HEK293 (cell line): Measurements from ENCODE around the gene ABCB10.

Source experiments
- GFI1B ChIP-seq: fragments of 450-650 bp; formaldehyde crosslinking; IDR thresholded peaks from 2 replicates; pipeline ENCODE4 v1.5.1; 2016; ENCODE audit warnings: missing biosample characterization, missing genetic modification characterization
- HOXD13 ChIP-seq: sonication (generic); formaldehyde crosslinking; IDR thresholded peaks from 2 replicates; pipeline ENCODE4 v1.8.0; 2022; ENCODE audit warnings: missing genetic modification reagents, borderline replicate concordance
- IKZF3 ChIP-seq: fragments of 450-650 bp; IDR thresholded peaks from 2 replicates; pipeline ENCODE4 v1.5.0; 2018; ENCODE audit warnings: missing biosample characterization, mild to moderate bottlenecking, missing genetic modification characterization, moderate library complexity
- KLF10 ChIP-seq: fragments of 450-650 bp; IDR thresholded peaks from 2 replicates; pipeline ENCODE4 v1.5.1; 2018; ENCODE audit warnings: missing biosample characterization, mild to moderate bottlenecking, missing genetic modification characterization
- KLF8 ChIP-seq: fragments of 450-650 bp; formaldehyde crosslinking; IDR thresholded peaks from 2 replicates; pipeline ENCODE4 v1.5.1; 2016; ENCODE audit warnings: missing biosample characterization, missing genetic modification characterization
- MYNN ChIP-seq: fragments of 450-650 bp; formaldehyde crosslinking; IDR thresholded peaks from 2 replicates; pipeline ENCODE4 v1.5.1; 2016; ENCODE audit warnings: missing biosample characterization, missing genetic modification characterization, borderline replicate concordance
- OSR2 ChIP-seq: fragments of 450-650 bp; formaldehyde crosslinking; IDR thresholded peaks from 2 replicates; pipeline ENCODE4 v1.5.1; 2016; ENCODE audit warnings: missing biosample characterization, missing genetic modification characterization
- TRIM28 ChIP-seq: IDR thresholded peaks from 2 replicates; pipeline ENCODE4 v1.6.1; 2011; ENCODE audit warnings: low read length, control low read depth, borderline replicate concordance
- YY1 ChIP-seq: fragments of 450-650 bp; formaldehyde crosslinking; IDR thresholded peaks from 2 replicates; pipeline ENCODE4 v1.5.1; 2018; ENCODE audit warnings: missing biosample characterization, missing genetic modification characterization
- ZBTB44 ChIP-seq: fragments of 450-650 bp; IDR thresholded peaks from 2 replicates; pipeline ENCODE4 v1.5.1; 2018; ENCODE audit warnings: missing biosample characterization, mild to moderate bottlenecking, missing genetic modification characterization
- ZNF112 ChIP-seq: fragments of 450-650 bp; formaldehyde crosslinking; IDR thresholded peaks from 2 replicates; pipeline ENCODE4 v1.5.0; 2017; ENCODE audit warnings: missing biosample characterization, missing genetic modification characterization
- ZNF184 ChIP-seq: fragments of 450-650 bp; IDR thresholded peaks from 2 replicates; pipeline ENCODE4 v1.5.1; 2018; ENCODE audit warnings: missing biosample characterization, mild to moderate bottlenecking, missing genetic modification characterization
- ZNF280C ChIP-seq: fragments of 450-650 bp; formaldehyde crosslinking; IDR thresholded peaks from 2 replicates; pipeline ENCODE4 v1.5.1; 2016; ENCODE audit warnings: missing biosample characterization, missing genetic modification characterization
- ZNF362 ChIP-seq: fragments of 450-650 bp; formaldehyde crosslinking; IDR thresholded peaks from 2 replicates; pipeline ENCODE4 v1.5.1; 2016; ENCODE audit warnings: missing biosample characterization, missing genetic modification characterization
- ZNF433 ChIP-seq: fragments of 450-650 bp; formaldehyde crosslinking; IDR thresholded peaks from 2 replicates; pipeline ENCODE4 v1.5.1; 2016; ENCODE audit warnings: missing biosample characterization, missing genetic modification characterization, low read depth
- ZNF449 ChIP-seq: fragments of 450-650 bp; formaldehyde crosslinking; IDR thresholded peaks from 2 replicates; pipeline ENCODE4 v1.5.1; 2017; ENCODE audit warnings: missing biosample characterization, mild to moderate bottlenecking, missing genetic modification characterization, moderate library complexity
- ZNF654 ChIP-seq: fragments of 450-650 bp; formaldehyde crosslinking; IDR thresholded peaks from 2 replicates; pipeline ENCODE4 v1.5.1; 2016; ENCODE audit warnings: low read depth, missing biosample characterization, missing genetic modification characterization
- ZNF660 ChIP-seq: fragments of 450-650 bp; IDR thresholded peaks from 2 replicates; pipeline ENCODE4 v1.5.1; 2018; ENCODE audit warnings: missing biosample characterization, mild to moderate bottlenecking, missing genetic modification characterization
- ZNF677 ChIP-seq: fragments of 450-650 bp; IDR thresholded peaks from 2 replicates; pipeline ENCODE4 v1.5.0; 2018; ENCODE audit warnings: missing biosample characterization, mild to moderate bottlenecking, missing genetic modification characterization, moderate library complexity
- ZNF747 ChIP-seq: fragments of 450-650 bp; formaldehyde crosslinking; IDR thresholded peaks from 2 replicates; pipeline ENCODE4 v1.5.1; 2016; ENCODE audit warnings: missing biosample characterization, missing genetic modification characterization
- ZNF792 ChIP-seq: fragments of 450-650 bp; formaldehyde crosslinking; IDR thresholded peaks from 2 replicates; pipeline ENCODE4 v1.5.1; 2016; ENCODE audit warnings: missing biosample characterization, missing genetic modification characterization
- ZNF843 ChIP-seq: fragments of 450-650 bp; formaldehyde crosslinking; IDR thresholded peaks from 2 replicates; pipeline ENCODE4 v1.5.1; 2016; ENCODE audit warnings: missing biosample characterization, missing genetic modification characterization
- ZSCAN16 ChIP-seq: fragments of 450-650 bp; formaldehyde crosslinking; IDR thresholded peaks from 2 replicates; pipeline ENCODE4 v1.5.1; 2016; ENCODE audit warnings: missing biosample characterization, missing genetic modification characterization
- ZSCAN30 ChIP-seq: fragments of 450-650 bp; IDR thresholded peaks from 2 replicates; pipeline ENCODE4 v1.5.1; 2018; ENCODE audit warnings: missing biosample characterization, mild to moderate bottlenecking, missing genetic modification characterization, moderate library complexity
- TF ChIP-seq, protein P1 (sequence below): fragments of 450-650 bp; formaldehyde crosslinking; IDR thresholded peaks from 2 replicates; pipeline ENCODE4 v1.5.1; 2016; ENCODE audit warnings: missing biosample characterization, missing genetic modification characterization
- TF ChIP-seq, protein P2 (sequence below): fragments of 450-650 bp; formaldehyde crosslinking; optimal IDR thresholded peaks from 2 replicates; pipeline ENCODE3; 2016; ENCODE audit warnings: missing biosample characterization, mild to moderate bottlenecking, missing genetic modification characterization
- TF ChIP-seq, protein P3 (sequence below): fragments of 450-650 bp; formaldehyde crosslinking; IDR thresholded peaks from 2 replicates; pipeline ENCODE4 v1.5.1; 2017; ENCODE audit warnings: missing biosample characterization, missing genetic modification characterization
- TF ChIP-seq, protein P4 (sequence below): fragments of 450-650 bp; formaldehyde crosslinking; IDR thresholded peaks from 2 replicates; pipeline ENCODE4; 2016; ENCODE audit warnings: missing biosample characterization, missing genetic modification characterization

The ABCB10 gene

GRCh38 chr1:229558460-229559335, at the start of gene ABCB10 (continued):
- TF ChIP-seq ZNF433 (no peak), ZNF747 (tag by site-specific recombination) (no peak), ZNF184 (peak; percentile 63; the same call in 1 of the 2 replicates), ZSCAN16 (tag by site-specific recombination) (no peak), ZNF362 (tag by site-specific recombination) (peak; percentile 100), ZNF843 (tag by site-specific recombination) (peak; percentile 77; the same call in 1 of the 2 replicates), MYNN (tag by site-specific recombination) (no peak; the same call in 1 of the 2 replicates), ZNF449 (tag by site-specific recombination) (0 out of 2 replicates have a peak, but pooled peaks have one; percentile 40), YY1 (tag by site-specific recombination) (peak; percentile 82), IKZF3 (tag by site-specific recombination) (peak; percentile 99), ZNF792 (tag by site-specific recombination) (no peak), GFI1B (tag by site-specific recombination) (no peak), OSR2 (tag by site-specific recombination) (peak; percentile 72), ZSCAN30 (tag by site-specific recombination) (peak; percentile 98), ZNF280C (no peak), KLF8 (tag by site-specific recombination) (peak; percentile 100), KLF10 (peak; percentile 92), TRIM28 (peak; percentile 54; the same call in 1 of the 2 replicates), ZNF660 (tag by site-specific recombination) (peak; percentile 98), HOXD13 (CRISPR knock-in tag) (peak; percentile 74; the same call in 1 of the 2 replicates), ZNF112 (tag by site-specific recombination) (no peak), ZNF677 (0 out of 2 replicates have a peak, but pooled peaks have one; percentile 56), ZBTB44 (peak; percentile 87; the same call in 1 of the 2 replicates), ZNF654 (tag by site-specific recombination) (no peak)
- TF ChIP-seq, protein P1, sequence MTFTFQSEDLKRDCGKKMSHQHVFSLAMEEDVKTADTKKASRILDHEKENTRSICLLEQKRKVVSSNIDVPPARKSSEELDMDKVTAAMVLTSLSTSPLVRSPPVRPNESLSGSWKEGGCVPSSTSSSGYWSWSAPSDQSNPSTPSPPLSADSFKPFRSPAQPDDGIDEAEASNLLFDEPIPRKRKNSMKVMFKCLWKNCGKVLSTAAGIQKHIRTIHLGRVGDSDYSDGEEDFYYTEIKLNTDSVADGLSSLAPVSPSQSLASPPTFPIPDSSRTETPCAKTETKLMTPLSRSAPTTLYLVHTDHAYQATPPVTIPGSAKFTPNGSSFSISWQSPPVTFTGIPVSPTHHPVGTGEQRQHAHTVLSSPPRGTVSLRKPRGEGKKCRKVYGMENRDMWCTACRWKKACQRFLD = no peak
- TF ChIP-seq, protein P2, sequence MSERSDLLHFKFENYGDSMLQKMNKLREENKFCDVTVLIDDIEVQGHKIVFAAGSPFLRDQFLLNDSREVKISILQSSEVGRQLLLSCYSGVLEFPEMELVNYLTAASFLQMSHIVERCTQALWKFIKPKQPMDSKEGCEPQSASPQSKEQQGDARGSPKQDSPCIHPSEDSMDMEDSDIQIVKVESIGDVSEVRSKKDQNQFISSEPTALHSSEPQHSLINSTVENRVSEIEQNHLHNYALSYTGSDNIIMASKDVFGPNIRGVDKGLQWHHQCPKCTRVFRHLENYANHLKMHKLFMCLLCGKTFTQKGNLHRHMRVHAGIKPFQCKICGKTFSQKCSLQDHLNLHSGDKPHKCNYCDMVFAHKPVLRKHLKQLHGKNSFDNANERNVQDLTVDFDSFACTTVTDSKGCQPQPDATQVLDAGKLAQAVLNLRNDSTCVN = peak; percentile 100
- TF ChIP-seq, protein P3, sequence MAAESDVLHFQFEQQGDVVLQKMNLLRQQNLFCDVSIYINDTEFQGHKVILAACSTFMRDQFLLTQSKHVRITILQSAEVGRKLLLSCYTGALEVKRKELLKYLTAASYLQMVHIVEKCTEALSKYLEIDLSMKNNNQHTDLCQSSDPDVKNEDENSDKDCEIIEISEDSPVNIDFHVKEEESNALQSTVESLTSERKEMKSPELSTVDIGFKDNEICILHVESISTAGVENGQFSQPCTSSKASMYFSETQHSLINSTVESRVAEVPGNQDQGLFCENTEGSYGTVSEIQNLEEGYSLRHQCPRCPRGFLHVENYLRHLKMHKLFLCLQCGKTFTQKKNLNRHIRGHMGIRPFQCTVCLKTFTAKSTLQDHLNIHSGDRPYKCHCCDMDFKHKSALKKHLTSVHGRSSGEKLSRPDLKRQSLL (tag by site-specific recombination) = 0 out of 2 replicates have a peak, but pooled peaks have one; percentile 5
- TF ChIP-seq, protein P4, sequence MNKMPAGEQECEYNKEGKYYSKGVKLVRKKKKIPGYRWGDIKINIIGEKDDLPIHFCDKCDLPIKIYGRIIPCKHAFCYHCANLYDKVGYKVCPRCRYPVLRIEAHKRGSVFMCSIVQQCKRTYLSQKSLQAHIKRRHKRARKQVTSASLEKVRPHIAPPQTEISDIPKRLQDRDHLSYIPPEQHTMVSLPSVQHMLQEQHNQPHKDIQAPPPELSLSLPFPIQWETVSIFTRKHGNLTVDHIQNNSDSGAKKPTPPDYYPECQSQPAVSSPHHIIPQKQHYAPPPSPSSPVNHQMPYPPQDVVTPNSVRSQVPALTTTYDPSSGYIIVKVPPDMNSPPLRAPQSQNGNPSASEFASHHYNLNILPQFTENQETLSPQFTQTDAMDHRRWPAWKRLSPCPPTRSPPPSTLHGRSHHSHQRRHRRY = no peak
